GM18519 (cell line): Measurements from ENCODE around the gene TC2N.
"Not testable (repeated sequence)": the region's sequence is repeated elsewhere in the genome, so short reads cannot be mapped to it uniquely, and the experiment has no call there.

Experiments used
- ATAC-seq: cut with Tn5 transposase; IDR thresholded peaks from one replicate; pipeline ENCODE4 v1.9.1; 2021; ENCODE audit warnings: mild to moderate bottlenecking, moderate library complexity; ENCODE audit not compliant: unreplicated experiment, low FRiP score

The TC2N gene

DNA sequence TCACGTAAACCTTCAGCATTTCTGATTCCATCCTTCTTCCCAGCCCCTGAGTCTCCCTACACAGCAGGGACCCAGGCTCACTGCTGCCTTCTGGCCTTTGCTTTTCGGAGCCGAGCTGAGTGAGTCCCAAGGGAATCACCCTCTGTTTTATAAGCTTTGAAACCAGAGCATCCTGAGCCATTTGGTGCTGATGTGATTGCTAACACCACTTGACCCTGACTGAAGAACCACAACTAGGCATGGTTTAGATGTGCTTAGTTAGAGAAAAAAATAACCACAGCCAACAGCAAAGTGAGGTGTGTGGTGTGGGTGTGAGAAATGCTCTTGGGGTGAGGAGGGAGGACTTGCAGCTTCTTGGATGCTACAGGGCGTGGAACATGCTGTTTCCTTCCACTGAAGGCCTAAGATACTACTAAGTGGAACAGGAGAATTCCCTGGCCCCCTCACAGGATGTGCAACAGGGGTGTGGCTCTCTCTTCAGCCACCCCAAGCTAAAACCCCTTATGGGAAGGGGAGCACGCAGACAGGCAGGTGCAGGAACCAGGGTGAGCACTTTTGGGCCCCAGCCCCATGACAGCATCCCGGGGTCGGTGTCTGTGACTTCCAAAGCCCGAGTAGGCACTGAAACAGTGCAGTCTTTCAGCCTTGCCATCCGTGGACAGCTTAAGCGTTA is at the start of gene TC2N:
Gene TC2N (minus strand): TSS at position 221 of the 673 bp plus-strand sequence. CDS start 53,767 bp downstream, outside the sequence.
- no peak for ATAC-seq

GRCh38 chr14:91912035-91912434 is 44.7 kb upstream of the TC2N start:
- ATAC-seq: no peak

DNA sequence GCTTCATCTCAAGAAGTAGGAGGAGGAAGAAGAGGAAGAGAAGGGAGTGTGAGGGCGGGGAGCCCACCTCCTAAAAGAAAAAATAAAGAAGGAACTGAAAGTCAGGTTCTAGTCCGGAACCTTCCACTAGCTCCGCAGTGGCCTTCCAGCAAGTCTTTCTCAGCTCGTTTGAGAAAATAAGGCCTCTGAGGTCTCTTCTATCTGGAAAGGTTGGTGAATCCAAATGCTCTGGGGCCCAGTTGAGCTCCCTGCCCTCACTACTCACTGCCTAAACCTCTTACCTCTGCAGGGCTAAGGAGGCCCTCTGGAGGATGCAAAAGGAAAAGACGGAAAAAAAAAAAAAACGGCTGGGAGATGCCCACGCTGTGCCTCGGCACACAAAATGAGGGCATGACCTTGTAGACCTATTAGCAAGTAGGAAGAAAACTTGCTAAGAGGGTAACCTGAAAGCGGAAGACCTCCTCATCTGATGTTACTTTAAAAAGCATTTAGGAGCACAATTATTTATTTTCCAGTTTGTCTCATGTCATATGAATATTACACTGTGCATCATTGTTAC is 44.2 kb upstream of the TC2N start:
- ATAC-seq: no peak

DNA sequence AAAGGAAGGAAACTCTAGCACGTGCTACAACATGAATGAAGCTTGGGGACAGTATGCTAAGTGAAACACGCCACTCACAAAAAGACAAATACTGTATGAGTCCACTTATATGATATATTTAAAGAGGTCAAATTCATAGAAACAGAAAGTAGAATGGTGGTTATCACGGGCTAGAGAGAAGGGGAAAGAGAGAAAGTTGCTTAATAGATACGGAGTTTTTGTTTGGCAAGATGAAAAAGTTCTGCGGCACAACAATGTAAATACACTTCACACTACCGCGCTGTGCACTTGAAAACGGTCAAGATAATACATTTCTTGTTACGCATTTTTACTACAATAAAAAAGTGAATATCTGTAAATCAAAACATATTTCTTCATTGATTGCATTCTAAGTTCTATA is 42.9 kb upstream of the TC2N start:
- no peak for ATAC-seq

DNA sequence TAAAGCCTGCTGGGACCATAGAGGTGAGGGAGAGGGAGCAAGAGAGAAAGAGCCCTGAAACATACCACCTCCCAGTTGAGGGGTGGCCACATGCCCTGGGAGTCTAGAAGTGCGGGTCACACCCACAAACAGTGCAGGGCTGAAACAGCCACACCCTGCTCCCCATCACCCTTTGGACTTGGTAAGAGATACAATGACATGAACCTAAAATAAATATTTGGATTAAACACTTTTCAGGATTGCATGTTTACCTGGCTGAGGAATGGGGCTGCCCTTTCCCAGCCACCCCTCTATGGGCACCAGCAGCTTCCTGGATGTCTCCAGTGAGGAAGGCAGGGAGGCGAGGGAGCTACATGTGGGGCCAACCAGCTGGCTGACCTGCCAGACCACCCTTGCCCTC is 39.0 kb upstream of the TC2N start:
- ATAC-seq: no peak

- no peak for ATAC-seq
Measured at GRCh38 chr14:91904956-91905645, 37.8 kb upstream of the TC2N start.

- no peak for ATAC-seq
Measured at GRCh38 chr14:91904483-91904882, 37.1 kb upstream of the TC2N start.

DNA sequence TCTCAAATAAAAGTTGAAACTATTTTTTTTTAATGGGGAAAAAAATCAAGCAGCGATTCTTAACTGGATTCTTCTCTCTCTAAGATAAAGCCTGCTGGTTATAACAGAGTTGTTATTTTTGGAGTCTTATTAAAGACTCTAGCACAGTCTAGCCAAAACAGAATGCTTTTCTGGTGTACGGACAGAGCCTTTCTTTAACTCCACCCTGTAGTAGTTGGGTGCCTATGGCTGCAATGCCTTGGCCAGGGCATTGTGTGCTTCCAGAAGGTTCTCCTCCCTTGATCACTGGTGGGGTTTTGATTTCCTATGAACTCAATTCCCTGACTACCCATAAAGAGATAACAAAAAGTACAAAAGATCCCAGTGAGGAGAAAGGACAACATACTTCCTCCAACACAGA is 35.7 kb upstream of the TC2N start:
- ATAC-seq: no peak

DNA sequence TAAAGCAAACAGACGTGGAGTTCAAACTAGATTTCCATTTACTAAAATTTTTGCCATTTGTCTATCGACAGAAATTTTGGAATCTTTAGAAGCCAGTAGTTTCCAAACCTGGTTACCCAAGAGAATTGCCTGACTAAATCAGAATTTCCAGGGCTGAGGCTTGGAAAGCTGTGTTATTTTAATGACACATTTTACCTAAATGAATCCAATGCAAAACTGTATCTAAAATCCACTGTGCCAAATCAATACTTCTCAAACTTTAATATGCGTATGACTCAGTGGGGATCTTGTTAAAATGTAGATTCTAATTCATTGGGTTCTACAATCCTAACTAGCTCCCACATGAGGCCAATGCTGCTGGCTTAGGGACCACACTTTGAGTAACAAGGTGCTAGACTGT is 35.0 kb upstream of the TC2N start:
- ATAC-seq: no peak

DNA sequence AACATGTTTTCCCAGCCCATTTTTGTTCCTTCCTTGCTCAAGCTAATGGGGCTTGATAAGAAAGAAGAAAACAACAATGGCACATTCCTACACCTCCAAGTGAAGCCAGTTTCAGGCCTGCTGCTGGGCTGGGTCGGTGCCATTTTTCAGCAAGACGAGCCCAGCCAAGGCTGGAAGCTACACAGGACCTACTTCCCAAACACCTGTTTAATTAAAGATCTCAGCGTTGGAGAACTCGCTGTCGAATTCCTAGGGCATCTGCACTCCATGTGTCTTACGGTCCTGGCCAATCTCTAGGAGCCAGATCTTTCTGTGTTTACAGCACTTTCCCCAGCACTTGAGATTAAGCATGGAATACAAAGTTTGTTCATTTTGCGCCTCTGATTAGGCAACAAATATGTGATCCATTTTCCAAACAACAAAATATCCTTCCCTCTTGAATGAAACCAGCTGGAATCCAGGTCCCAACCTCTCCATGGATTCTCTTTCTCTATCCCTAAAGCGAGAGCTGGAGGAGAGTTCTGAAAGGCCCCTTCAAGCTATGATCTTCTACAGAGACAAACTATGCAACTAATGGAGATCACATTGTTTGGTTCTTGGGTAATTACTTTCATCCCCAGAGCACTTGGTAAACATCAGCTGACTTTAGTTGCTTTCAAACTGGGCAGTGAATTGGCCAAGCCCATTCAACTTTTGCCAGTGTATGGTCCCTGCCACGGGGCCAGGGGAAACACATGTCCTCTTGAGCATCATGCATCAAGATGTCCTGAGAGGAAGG is 34.3 kb upstream of the TC2N start:
- ATAC-seq: no peak

DNA sequence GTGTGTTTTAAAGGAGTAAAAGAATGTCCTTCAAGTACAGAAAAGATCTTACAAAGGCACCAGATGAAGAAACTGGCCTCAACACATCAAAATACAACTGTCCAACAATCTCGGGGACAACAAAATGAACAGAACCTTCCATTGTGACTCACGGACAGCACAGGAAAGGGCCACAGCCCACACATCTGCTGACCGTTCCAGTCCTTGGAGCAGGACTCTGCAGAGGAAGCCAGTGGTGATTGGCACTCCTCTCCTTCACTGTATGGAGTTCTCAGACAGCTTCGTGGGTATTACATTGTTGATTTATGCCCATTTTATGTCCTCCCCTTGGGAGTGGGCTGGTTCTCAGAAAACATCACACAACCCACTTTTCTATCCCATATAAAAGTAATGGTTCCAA is 32.5 kb upstream of the TC2N start:
- ATAC-seq: no peak

DNA sequence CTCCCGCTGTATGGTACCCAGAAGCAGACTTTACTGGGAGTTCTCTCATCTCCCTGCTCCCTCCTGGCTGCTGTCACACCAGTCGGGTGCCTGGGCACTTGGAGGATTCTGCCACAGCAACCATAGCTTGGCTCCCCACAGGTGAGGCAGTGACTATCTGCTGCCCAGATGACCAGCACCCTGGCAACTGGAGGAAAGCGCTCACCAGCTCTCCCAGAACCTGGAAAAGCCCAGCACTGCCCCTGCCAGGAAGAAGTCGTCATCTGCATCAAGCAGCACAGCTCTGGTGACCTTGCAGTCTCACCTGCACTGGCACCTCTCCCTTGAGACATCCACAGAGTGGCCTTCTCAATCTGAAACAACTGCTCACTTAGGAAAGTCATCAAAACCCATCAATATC is 31.9 kb upstream of the TC2N start:
- ATAC-seq: no peak

DNA sequence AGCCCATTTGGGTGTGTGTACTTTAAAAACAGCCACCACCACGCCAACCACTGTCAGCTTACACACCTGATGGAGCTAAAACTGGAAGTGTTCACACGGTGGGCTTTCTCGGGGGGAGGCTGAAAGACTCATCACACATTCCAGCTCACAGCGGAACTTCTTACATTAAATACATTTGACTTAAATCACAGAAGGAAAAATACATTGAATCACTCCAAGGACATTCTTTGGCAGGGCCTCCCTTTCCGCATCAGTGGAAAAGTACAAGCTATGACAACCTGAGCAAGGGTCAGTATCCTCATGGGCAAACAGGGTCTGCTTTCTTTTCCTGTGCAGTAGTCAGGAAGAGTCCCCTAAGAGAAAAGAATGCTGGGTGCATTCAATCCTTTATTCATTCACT is 31.0 kb upstream of the TC2N start:
- no peak for ATAC-seq

GRCh38 chr14:91897716-91898115 is 30.4 kb upstream of the TC2N start:
- ATAC-seq: not testable (repeated sequence)

- ATAC-seq: no peak
Measured at GRCh38 chr14:91897106-91897701, 29.9 kb upstream of the TC2N start.

DNA sequence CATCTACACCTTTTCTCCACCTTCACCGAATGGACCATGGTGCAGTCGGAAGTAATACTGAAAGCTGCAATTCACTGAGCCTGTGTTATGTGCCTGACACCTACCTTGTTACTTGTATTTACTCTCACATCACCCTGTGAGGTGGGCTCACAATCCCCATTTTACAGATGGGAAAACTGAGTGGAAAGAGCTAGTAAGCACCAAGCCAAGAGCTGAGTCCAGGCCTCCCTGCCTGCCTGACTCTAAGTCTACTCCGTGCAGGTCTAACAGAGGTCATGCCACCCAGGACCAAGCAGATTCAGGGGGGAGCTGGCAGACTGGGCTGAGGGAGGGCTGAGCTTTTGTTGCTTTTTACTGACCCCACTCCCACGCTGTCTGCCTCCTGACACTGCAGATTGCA is 29.1 kb upstream of the TC2N start:
- no peak for ATAC-seq

DNA sequence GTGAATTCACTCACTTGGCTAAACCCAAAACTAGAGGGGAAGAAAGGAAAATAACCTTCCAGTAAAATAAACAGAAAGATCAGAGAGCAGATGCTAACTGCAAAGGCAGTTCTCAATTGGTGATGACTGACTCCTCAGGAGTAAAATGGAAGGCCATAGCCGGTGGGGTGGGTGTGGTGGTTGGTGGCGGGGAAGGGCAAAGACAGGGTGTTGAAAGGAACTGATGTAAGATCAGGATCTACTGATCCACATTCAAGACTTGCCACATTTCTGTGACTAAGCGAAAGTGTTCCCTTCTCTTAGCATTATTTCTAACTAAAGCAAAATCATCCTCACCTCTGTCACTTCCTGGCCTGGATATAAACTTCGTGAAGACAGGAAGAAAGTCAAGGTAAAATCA is 26.3 kb upstream of the TC2N start:
- no peak for ATAC-seq

- no peak for ATAC-seq
Measured at GRCh38 chr14:91893007-91893406, 25.7 kb upstream of the TC2N start.

DNA sequence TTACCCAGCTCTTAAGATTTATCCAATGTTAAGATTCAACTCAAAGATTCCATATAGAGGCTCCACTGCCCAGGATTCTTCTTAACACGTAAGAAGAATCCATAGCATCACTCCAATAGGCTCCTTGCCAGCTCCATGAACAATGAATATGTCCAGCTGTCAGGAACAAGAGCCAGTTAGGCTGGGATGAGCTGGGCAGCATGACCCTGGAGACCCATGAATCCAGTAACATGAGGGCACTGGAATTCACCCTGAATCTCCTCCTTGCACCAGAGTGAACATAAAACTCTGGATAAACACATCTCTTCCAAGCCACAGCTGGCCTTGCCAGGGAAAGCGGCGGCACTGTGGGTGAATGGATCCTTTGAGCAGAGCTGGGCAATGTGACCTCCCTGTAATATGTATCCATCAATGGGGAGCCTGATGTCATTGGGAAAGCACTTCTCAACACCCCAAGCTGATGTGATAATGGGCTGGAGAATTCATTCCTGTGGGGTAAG is 24.4 kb upstream of the TC2N start:
- ATAC-seq: no peak

DNA sequence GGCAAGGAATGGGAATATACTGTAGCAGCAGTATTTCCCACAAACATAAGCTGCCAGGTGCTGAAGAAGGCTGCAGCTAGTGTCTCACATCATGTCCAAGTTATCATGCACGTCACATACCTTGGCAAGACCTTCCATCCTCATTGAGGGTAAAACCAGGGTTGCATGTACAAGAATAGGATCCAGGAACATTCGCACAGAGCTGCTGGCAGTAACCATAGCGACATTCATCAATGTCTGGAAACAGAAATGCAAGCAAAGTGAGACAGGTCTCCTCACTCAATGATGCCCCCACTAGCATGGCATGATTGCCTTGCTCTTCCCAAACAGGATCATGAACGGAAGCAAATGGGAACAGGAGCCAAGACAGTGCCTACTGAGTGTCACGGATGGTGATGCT is 23.8 kb upstream of the TC2N start:
- no peak for ATAC-seq

DNA sequence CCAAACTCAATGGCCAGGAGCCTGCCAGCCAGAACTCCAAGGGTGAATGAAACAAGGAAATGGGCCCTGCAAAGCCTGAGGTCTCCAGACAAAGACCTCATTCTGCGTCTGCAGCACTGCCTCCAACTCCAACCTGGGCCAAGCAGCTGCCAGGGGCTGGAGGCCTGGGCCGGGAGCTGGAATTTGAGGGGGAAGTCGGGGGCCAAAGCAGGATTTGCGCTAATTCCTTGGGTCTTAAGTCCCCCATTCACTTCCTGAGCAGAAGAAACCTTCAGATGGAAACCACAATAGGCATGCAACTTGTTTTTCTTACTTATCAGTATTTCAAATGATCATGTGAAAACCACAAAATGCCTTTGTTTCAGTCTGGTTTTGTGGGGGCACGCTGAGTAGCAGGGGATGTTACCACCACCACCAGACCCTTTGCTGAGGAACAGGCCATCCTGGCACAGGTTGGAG is 23.0 kb upstream of the TC2N start:
- ATAC-seq: no peak
